Chondrocyte (in vitro differentiated cells): ENCODE data around the gene CDC42SE2. TPM values are rescaled to one million over a fixed set of nuclear protein-coding genes. Genes with fewer than 3 reads are reported as not detected.

ENCODE experiments used
- DNase-seq: peaks from one replicate; pipeline ENCODE4 v3.0.0; 2021; ENCODE audit warnings: mixed read lengths, low spot score
- H3K27ac Mint-ChIP-seq: one replicate; pipeline ENCODE4 v1.8.0; 2021; ENCODE audit warnings: mild to moderate bottlenecking, moderate library complexity, mixed read lengths; ENCODE audit not compliant: unreplicated experiment
- H3K27me3 Mint-ChIP-seq: 2 replicates; pipeline ENCODE4 v1.8.0; 2021; ENCODE audit warnings: low read depth, mixed read lengths
- H3K36me3 Mint-ChIP-seq: 2 replicates; pipeline ENCODE4 v1.8.0; 2021; ENCODE audit warnings: low read depth, mixed read lengths
- H3K4me1 Mint-ChIP-seq: 2 replicates; pipeline ENCODE4 v1.8.0; 2021; ENCODE audit warnings: low read depth, mild to moderate bottlenecking, mixed read lengths
- H3K4me3 Mint-ChIP-seq: one replicate; pipeline ENCODE4 v1.8.0; 2021; ENCODE audit warnings: mild to moderate bottlenecking, moderate library complexity, mixed read lengths; ENCODE audit not compliant: unreplicated experiment
- H3K9me3 Mint-ChIP-seq: 2 replicates; pipeline ENCODE4 v1.8.0; 2021; ENCODE audit warnings: low read depth, mixed read lengths
- CTCF ChIP-seq: fragments of 200-600 bp; sonication (generic); IDR thresholded peaks from 2 replicates; pipeline ENCODE4 v1.5.0; 2021; ENCODE audit warnings: antibody characterized with exemption, mild to moderate bottlenecking, moderate library complexity
- total RNA-seq: library from RNA; stranded (reverse); gene quantifications from 3 replicates; pipeline ENCODE4 v1.2.1, GENCODE V29; 2021

CDC42SE2 gene
- total RNA-seq, 1 donor from 2014 or later: 23.7 TPM

GRCh38 chr5:131416729-131417128, 152.9 kb downstream of the CDC42SE2 start:
- Mint-ChIP-seq H3K4me1 (peaks cover 5% of the 10 kb centered on the region), H3K36me3 (peaks cover 2% of the 10 kb centered on the region), H3K4me3 (no peak overlapping the region), H3K9me3 (no peaks in the 10 kb centered on the region), H3K27me3 (no peaks in the 10 kb centered on the region), H3K27ac (no peak overlapping the region)
- no peak for TF ChIP-seq CTCF
- DNase-seq: no peak

GRCh38 chr5:131417240-131417869, 153.5 kb downstream of the CDC42SE2 start:
- TF ChIP-seq CTCF: peak; percentile 93
- no peak for DNase-seq
- peaks cover 3% of the 10 kb centered on the region for H3K36me3 Mint-ChIP-seq
- no peak overlapping the region for H3K27ac Mint-ChIP-seq
- no peak overlapping the region for H3K4me3 Mint-ChIP-seq
- no peaks in the 10 kb centered on the region for H3K9me3 Mint-ChIP-seq
- H3K27me3 Mint-ChIP-seq: no peaks in the 10 kb centered on the region
- peaks cover 5% of the 10 kb centered on the region for H3K4me1 Mint-ChIP-seq

- peaks cover 3% of the 10 kb centered on the region for H3K36me3 Mint-ChIP-seq
These were observed 155.0 kb downstream of the CDC42SE2 start for GRCh38 chr5:131418846-131419245.

GRCh38 chr5:131419877-131420276, 156.0 kb downstream of the CDC42SE2 start:
- no peak for DNase-seq
- Mint-ChIP-seq H3K9me3 (no peaks in the 10 kb centered on the region), H3K27me3 (no peaks in the 10 kb centered on the region), H3K27ac (no peak overlapping the region), H3K36me3 (peaks cover 3% of the 10 kb centered on the region), H3K4me3 (no peak overlapping the region), H3K4me1 (peaks cover 5% of the 10 kb centered on the region)
- no peak for TF ChIP-seq CTCF

More at GRCh38 chr5:131418846-131419245, 155.0 kb downstream of the CDC42SE2 start:
- Mint-ChIP-seq H3K4me3 (no peak overlapping the region), H3K9me3 (no peaks in the 10 kb centered on the region), H3K27ac (no peak overlapping the region), H3K27me3 (no peaks in the 10 kb centered on the region), H3K4me1 (peaks cover 5% of the 10 kb centered on the region)
- no peak for TF ChIP-seq CTCF
- DNase-seq: no peak

- H3K27ac Mint-ChIP-seq: no peak overlapping the region
- H3K27me3 Mint-ChIP-seq: no peaks in the 10 kb centered on the region
- H3K36me3 Mint-ChIP-seq: peaks cover 4% of the 10 kb centered on the region
- no peaks in the 10 kb centered on the region for H3K4me1 Mint-ChIP-seq
- TF ChIP-seq CTCF: peak; percentile 82
- DNase-seq: no peak
- no peak overlapping the region for H3K4me3 Mint-ChIP-seq
- no peaks in the 10 kb centered on the region for H3K9me3 Mint-ChIP-seq
These were observed 159.2 kb downstream of the CDC42SE2 start for GRCh38 chr5:131423056-131423455.
